GM23338 (cell line): ENCODE measurements around the gene OR52D1. TPM values are rescaled to one million over a fixed set of nuclear protein-coding genes. Genes with fewer than 3 reads are reported as not detected.

Source experiments
- ATAC-seq: fragments of 200-7000 bp; cut with Tn5 transposase; 3 replicates; pipeline ENCODE4 v1.9.1; 2020
- DNase-seq: peaks from one replicate; pipeline ENCODE4 v3.0.0-alpha.2; 2015; ENCODE audit warnings: low spot score
- H2AFZ ChIP-seq: fragments of 200-600 bp; sonication (generic); 2 replicates; pipeline ENCODE4 v1.8.0; 2016; ENCODE audit warnings: antibody characterized with exemption, mild to moderate bottlenecking, moderate library complexity
- H3F3A ChIP-seq: fragments of 200-600 bp; sonication (generic); replicated peaks from 2 replicates; pipeline ENCODE4 v1.8.0; 2017; ENCODE audit warnings: antibody characterized with exemption, mixed run types, low read depth
- H3K27ac ChIP-seq: fragments of 200-600 bp; sonication (generic); 2 replicates; pipeline ENCODE4 v1.6.1; 2016; ENCODE audit warnings: low read depth
- H3K27me3 ChIP-seq: fragments of 200-600 bp; sonication (generic); 2 replicates; pipeline ENCODE4 v1.8.0; 2016; ENCODE audit warnings: mild to moderate bottlenecking, mixed run types, moderate library complexity; ENCODE audit not compliant: insufficient read depth
- H3K36me3 ChIP-seq: fragments of 200-600 bp; sonication (generic); 2 replicates; pipeline ENCODE4 v1.8.0; 2016; ENCODE audit warnings: mild to moderate bottlenecking; ENCODE audit not compliant: insufficient read depth
- H3K4me1 ChIP-seq: fragments of 200-600 bp; sonication (generic); 2 replicates; pipeline ENCODE4 v1.8.0; 2016; ENCODE audit warnings: mild to moderate bottlenecking, moderate library complexity; ENCODE audit not compliant: insufficient read depth
- H3K4me2 ChIP-seq: fragments of 200-600 bp; sonication (generic); 2 replicates; pipeline ENCODE4 v1.7.1; 2017; ENCODE audit warnings: mixed run types
- H3K4me3 ChIP-seq: fragments of 200-600 bp; sonication (generic); 2 replicates; pipeline ENCODE4 v1.6.1; 2016; ENCODE audit warnings: mixed run types
- H3K79me2 ChIP-seq: fragments of 200-600 bp; sonication (generic); replicated peaks from 2 replicates; pipeline ENCODE4 v1.8.0; 2017; ENCODE audit warnings: mild to moderate bottlenecking; ENCODE audit not compliant: insufficient read depth
- H3K9me2 ChIP-seq: fragments of 200-600 bp; sonication (generic); 2 replicates; pipeline ENCODE4 v1.8.0; 2017; ENCODE audit not compliant: insufficient read depth
- H4K20me1 ChIP-seq: fragments of 200-600 bp; sonication (generic); replicated peaks from 2 replicates; pipeline ENCODE4 v1.8.0; 2017; ENCODE audit warnings: mild to moderate bottlenecking; ENCODE audit not compliant: insufficient read depth
- H3K27ac Mint-ChIP-seq: 2 replicates; pipeline ENCODE4 v1.8.0; 2020; ENCODE audit warnings: inconsistent platforms, mild to moderate bottlenecking, moderate library complexity, mixed read lengths
- H3K27me3 Mint-ChIP-seq: 3 replicates; pipeline ENCODE4 v1.8.0; 2022; ENCODE audit warnings: low read depth, mild to moderate bottlenecking, moderate library complexity, mixed read lengths, inconsistent platforms; ENCODE audit not compliant: insufficient read depth, poor library complexity
- H3K36me3 Mint-ChIP-seq: 3 replicates; pipeline ENCODE4 v1.8.0; 2021; ENCODE audit warnings: low read depth, mild to moderate bottlenecking, inconsistent platforms, moderate library complexity, mixed read lengths
- H3K4me1 Mint-ChIP-seq: 3 replicates; pipeline ENCODE4 v1.8.0; 2020; ENCODE audit warnings: mild to moderate bottlenecking, inconsistent platforms, mixed read lengths
- H3K4me3 Mint-ChIP-seq: 3 replicates; pipeline ENCODE4 v1.8.0; 2021; ENCODE audit warnings: moderate library complexity, mild to moderate bottlenecking, inconsistent platforms, mixed read lengths
- H3K9me3 Mint-ChIP-seq: 3 replicates; pipeline ENCODE4 v1.8.0; 2020; ENCODE audit warnings: moderate library complexity, mild to moderate bottlenecking, inconsistent platforms, mixed read lengths
- CREB1 ChIP-seq: fragments of 250-450 bp; sonication (Bioruptor Pico); IDR thresholded peaks from 2 replicates; pipeline ENCODE4 v1.5.0; 2020; ENCODE audit warnings: low read depth, mild to moderate bottlenecking, moderate library complexity
- EZH2 ChIP-seq: fragments of 200-600 bp; sonication (generic); IDR thresholded peaks from one replicate; pipeline ENCODE4 v1.8.0; 2017; ENCODE audit warnings: antibody characterized with exemption, mild to moderate bottlenecking, low read depth; ENCODE audit not compliant: unreplicated experiment
- EZH2phosphoT487 ChIP-seq: fragments of 200-600 bp; sonication (generic); IDR thresholded peaks from one replicate; pipeline ENCODE4 v1.8.1; 2018; ENCODE audit warnings: antibody characterized with exemption; ENCODE audit not compliant: unreplicated experiment
- JUNB ChIP-seq: IDR thresholded peaks from one replicate; pipeline ENCODE4 v1.6.1; 2016; ENCODE audit warnings: antibody characterized with exemption; ENCODE audit not compliant: unreplicated experiment
- NANOG ChIP-seq: IDR thresholded peaks from 2 replicates; pipeline ENCODE4 v1.6.1; 2016; ENCODE audit warnings: antibody characterized with exemption, borderline replicate concordance
- POLR2AphosphoS5 ChIP-seq: IDR thresholded peaks from 2 replicates; pipeline ENCODE4 v1.6.1; 2016; ENCODE audit warnings: antibody characterized with exemption, low read depth
- STAT1 ChIP-seq: IDR thresholded peaks from one replicate; pipeline ENCODE4 v1.6.1; 2016; ENCODE audit warnings: antibody characterized with exemption; ENCODE audit not compliant: unreplicated experiment
- ZNF114 ChIP-seq: fragments of 250-450 bp; sonication (Bioruptor Pico); IDR thresholded peaks from 2 replicates; pipeline ENCODE4 v1.5.0; 2020; ENCODE audit warnings: mild to moderate bottlenecking, moderate library complexity
- ZNF331 ChIP-seq: fragments of 250-450 bp; sonication (Bioruptor Pico); IDR thresholded peaks from 2 replicates; pipeline ENCODE4 v1.5.0; 2020; ENCODE audit warnings: low read depth, mild to moderate bottlenecking, moderate library complexity
- polyA plus RNA-seq: library from polyadenylated mRNA; unstranded; fragments of >200 nt; fragmentation: Nextera tagmentation; extraction: Ambion mirVana; gene quantifications from 2 replicates; pipeline ENCODE4 v1.2.1, GENCODE V29; 2016
- total RNA-seq: library from RNA; depleted of rRNA; stranded (reverse); fragments of >200 nt; shearing (Covaris generic); gene quantifications from 2 replicates; pipeline ENCODE4 v1.2.3, GENCODE V29; 2014
- TF ChIP-seq, protein P1 (sequence below): fragments of 250-450 bp; sonication (Bioruptor Pico); IDR thresholded peaks from 2 replicates; pipeline ENCODE4 v1.5.0; 2020; ENCODE audit warnings: mild to moderate bottlenecking, moderate library complexity
- TF ChIP-seq, protein P2 (sequence below): IDR thresholded peaks from one replicate; pipeline ENCODE4 v1.6.1; 2018; ENCODE audit warnings: antibody characterized with exemption; ENCODE audit not compliant: unreplicated experiment
- TF ChIP-seq, protein P3 (sequence below), 2 experiments: fragments of 200-600 bp in 1 of 2; sonication (generic) in 1 of 2; conservative IDR thresholded peaks; 2 replicates each; pipeline versions ENCODE4 v1.5.1 to v1.6.1; 2016 to 2017; ENCODE audit warnings: antibody characterized with exemption in 2 of 2, low read depth in 2 of 2, mild to moderate bottlenecking in 2 of 2, moderate library complexity in 1 of 2
- TF ChIP-seq, protein P4 (sequence below): IDR thresholded peaks from 2 replicates; pipeline ENCODE4 v1.6.1; 2016; ENCODE audit warnings: antibody characterized with exemption

OR52D1 gene
- total and polyA plus RNA-seq, 2 experiments from 2014 or later, result not detected

DNA sequence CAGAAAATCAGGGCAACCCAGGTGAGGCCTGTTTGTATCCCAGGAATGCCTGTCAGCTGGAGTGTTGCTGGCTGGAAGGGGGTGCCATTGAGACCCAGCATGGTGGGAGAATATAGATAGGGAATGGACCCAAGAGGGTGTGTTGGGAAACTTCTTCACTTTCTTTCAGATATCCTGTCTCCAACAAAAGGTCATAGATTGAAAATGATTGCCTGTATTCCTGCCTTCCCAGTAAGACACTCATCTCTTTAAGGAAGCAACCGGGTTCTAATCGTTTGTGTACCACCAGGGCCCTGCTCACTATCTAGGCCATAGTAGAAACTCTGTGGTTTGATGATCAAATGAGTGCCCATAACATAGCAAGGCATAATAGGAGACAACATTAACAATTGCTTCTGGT is 47.1 kb upstream of the OR52D1 start, which contains the start of gene OR51I1:
TSS of gene OR51I1 (minus strand) at position 101 of the 400 bp plus-strand sequence. CDS start at position 101, 0 bp downstream.
- Histone ChIP-seq H3K4me1 (no peaks in the 10 kb centered on the region), H3K36me3 (no peaks in the 10 kb centered on the region), H4K20me1 (no peaks in the 10 kb centered on the region), H3F3A (no peaks in the 10 kb centered on the region), H3K4me2 (no peak within 1 kb of the TSS), H3K9me2 (peaks cover 6% of the 10 kb centered on the region; the same call in 1 of the 2 replicates), H3K79me2 (no peaks in the 10 kb centered on the region), H3K4me3 (no peak within 1 kb of the TSS), H2AFZ (no peak within 1 kb of the TSS), H3K27ac (no peak within 1 kb of the TSS), H3K27me3 (no peaks in the 10 kb centered on the region)
- no peak within 1 kb of the TSS for H3K27ac Mint-ChIP-seq
- no peaks in the 10 kb centered on the region for H3K9me3 Mint-ChIP-seq
- DNase-seq (no peak), ATAC-seq (no peak)
- H3K36me3 Mint-ChIP-seq, result no peaks in the 10 kb centered on the region
- H3K4me1 Mint-ChIP-seq, result no peaks in the 10 kb centered on the region
- peaks cover 1% of the 10 kb centered on the region for H3K27me3 Mint-ChIP-seq
- TF ChIP-seq, protein P1, sequence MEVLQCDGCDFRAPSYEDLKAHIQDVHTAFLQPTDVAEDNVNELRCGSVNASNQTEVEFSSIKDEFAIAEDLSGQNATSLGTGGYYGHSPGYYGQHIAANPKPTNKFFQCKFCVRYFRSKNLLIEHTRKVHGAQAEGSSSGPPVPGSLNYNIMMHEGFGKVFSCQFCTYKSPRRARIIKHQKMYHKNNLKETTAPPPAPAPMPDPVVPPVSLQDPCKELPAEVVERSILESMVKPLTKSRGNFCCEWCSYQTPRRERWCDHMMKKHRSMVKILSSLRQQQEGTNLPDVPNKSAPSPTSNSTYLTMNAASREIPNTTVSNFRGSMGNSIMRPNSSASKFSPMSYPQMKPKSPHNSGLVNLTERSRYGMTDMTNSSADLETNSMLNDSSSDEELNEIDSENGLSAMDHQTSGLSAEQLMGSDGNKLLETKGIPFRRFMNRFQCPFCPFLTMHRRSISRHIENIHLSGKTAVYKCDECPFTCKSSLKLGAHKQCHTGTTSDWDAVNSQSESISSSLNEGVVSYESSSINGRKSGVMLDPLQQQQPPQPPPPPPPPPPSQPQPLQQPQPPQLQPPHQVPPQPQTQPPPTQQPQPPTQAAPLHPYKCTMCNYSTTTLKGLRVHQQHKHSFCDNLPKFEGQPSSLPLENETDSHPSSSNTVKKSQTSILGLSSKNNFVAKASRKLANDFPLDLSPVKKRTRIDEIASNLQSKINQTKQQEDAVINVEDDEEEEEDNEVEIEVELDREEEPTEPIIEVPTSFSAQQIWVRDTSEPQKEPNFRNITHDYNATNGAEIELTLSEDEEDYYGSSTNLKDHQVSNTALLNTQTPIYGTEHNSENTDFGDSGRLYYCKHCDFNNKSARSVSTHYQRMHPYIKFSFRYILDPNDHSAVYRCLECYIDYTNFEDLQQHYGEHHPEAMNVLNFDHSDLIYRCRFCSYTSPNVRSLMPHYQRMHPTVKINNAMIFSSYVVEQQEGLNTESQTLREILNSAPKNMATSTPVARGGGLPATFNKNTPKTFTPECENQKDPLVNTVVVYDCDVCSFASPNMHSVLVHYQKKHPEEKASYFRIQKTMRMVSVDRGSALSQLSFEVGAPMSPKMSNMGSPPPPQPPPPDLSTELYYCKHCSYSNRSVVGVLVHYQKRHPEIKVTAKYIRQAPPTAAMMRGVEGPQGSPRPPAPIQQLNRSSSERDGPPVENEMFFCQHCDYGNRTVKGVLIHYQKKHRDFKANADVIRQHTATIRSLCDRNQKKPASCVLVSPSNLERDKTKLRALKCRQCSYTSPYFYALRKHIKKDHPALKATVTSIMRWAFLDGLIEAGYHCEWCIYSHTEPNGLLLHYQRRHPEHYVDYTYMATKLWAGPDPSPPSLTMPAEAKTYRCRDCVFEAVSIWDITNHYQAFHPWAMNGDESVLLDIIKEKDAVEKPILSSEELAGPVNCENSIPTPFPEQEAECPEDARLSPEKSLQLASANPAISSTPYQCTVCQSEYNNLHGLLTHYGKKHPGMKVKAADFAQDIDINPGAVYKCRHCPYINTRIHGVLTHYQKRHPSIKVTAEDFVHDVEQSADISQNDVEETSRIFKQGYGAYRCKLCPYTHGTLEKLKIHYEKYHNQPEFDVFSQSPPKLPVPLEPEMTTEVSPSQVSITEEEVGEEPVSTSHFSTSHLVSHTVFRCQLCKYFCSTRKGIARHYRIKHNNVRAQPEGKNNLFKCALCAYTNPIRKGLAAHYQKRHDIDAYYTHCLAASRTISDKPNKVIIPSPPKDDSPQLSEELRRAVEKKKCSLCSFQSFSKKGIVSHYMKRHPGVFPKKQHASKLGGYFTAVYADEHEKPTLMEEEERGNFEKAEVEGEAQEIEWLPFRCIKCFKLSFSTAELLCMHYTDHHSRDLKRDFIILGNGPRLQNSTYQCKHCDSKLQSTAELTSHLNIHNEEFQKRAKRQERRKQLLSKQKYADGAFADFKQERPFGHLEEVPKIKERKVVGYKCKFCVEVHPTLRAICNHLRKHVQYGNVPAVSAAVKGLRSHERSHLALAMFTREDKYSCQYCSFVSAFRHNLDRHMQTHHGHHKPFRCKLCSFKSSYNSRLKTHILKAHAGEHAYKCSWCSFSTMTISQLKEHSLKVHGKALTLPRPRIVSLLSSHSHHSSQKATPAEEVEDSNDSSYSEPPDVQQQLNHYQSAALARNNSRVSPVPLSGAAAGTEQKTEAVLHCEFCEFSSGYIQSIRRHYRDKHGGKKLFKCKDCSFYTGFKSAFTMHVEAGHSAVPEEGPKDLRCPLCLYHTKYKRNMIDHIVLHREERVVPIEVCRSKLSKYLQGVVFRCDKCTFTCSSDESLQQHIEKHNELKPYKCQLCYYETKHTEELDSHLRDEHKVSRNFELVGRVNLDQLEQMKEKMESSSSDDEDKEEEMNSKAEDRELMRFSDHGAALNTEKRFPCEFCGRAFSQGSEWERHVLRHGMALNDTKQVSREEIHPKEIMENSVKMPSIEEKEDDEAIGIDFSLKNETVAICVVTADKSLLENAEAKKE (CRISPR knock-in tag), result no peak
- TF ChIP-seq ZNF114 (CRISPR knock-in tag), result no peak
- no peak for TF ChIP-seq STAT1
- TF ChIP-seq, protein P2, sequence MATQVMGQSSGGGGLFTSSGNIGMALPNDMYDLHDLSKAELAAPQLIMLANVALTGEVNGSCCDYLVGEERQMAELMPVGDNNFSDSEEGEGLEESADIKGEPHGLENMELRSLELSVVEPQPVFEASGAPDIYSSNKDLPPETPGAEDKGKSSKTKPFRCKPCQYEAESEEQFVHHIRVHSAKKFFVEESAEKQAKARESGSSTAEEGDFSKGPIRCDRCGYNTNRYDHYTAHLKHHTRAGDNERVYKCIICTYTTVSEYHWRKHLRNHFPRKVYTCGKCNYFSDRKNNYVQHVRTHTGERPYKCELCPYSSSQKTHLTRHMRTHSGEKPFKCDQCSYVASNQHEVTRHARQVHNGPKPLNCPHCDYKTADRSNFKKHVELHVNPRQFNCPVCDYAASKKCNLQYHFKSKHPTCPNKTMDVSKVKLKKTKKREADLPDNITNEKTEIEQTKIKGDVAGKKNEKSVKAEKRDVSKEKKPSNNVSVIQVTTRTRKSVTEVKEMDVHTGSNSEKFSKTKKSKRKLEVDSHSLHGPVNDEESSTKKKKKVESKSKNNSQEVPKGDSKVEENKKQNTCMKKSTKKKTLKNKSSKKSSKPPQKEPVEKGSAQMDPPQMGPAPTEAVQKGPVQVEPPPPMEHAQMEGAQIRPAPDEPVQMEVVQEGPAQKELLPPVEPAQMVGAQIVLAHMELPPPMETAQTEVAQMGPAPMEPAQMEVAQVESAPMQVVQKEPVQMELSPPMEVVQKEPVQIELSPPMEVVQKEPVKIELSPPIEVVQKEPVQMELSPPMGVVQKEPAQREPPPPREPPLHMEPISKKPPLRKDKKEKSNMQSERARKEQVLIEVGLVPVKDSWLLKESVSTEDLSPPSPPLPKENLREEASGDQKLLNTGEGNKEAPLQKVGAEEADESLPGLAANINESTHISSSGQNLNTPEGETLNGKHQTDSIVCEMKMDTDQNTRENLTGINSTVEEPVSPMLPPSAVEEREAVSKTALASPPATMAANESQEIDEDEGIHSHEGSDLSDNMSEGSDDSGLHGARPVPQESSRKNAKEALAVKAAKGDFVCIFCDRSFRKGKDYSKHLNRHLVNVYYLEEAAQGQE, result no peak
- no peak for TF ChIP-seq EZH2phosphoT487
- no peak for TF ChIP-seq ZNF331 (CRISPR knock-in tag)
- TF ChIP-seq, protein P3, sequence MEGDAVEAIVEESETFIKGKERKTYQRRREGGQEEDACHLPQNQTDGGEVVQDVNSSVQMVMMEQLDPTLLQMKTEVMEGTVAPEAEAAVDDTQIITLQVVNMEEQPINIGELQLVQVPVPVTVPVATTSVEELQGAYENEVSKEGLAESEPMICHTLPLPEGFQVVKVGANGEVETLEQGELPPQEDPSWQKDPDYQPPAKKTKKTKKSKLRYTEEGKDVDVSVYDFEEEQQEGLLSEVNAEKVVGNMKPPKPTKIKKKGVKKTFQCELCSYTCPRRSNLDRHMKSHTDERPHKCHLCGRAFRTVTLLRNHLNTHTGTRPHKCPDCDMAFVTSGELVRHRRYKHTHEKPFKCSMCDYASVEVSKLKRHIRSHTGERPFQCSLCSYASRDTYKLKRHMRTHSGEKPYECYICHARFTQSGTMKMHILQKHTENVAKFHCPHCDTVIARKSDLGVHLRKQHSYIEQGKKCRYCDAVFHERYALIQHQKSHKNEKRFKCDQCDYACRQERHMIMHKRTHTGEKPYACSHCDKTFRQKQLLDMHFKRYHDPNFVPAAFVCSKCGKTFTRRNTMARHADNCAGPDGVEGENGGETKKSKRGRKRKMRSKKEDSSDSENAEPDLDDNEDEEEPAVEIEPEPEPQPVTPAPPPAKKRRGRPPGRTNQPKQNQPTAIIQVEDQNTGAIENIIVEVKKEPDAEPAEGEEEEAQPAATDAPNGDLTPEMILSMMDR (conservative IDR thresholded peaks at IDR 0.05; ENCODE audit: low read depth in 2 of 2), result no peak
- no peak for TF ChIP-seq EZH2
- TF ChIP-seq JUNB, result no peak
- TF ChIP-seq CREB1 (CRISPR knock-in tag), result no peak
- TF ChIP-seq NANOG, result no peak
- TF ChIP-seq, protein P4, sequence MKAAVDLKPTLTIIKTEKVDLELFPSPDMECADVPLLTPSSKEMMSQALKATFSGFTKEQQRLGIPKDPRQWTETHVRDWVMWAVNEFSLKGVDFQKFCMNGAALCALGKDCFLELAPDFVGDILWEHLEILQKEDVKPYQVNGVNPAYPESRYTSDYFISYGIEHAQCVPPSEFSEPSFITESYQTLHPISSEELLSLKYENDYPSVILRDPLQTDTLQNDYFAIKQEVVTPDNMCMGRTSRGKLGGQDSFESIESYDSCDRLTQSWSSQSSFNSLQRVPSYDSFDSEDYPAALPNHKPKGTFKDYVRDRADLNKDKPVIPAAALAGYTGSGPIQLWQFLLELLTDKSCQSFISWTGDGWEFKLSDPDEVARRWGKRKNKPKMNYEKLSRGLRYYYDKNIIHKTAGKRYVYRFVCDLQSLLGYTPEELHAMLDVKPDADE, result no peak
- TF ChIP-seq POLR2AphosphoS5, result no peak
- no peak within 1 kb of the TSS for H3K4me3 Mint-ChIP-seq
